GM19328 (cell line): ENCODE data around the gene PAPPA2.
"Not testable (repeated sequence)": the region's sequence is repeated elsewhere in the genome, so short reads cannot be mapped to it uniquely, and the experiment has no call there.

Experiments used
- ATAC-seq: cut with Tn5 transposase; IDR thresholded peaks from one replicate; pipeline ENCODE4 v1.9.1; 2021; ENCODE audit warnings: mild to moderate bottlenecking, moderate library complexity; ENCODE audit not compliant: unreplicated experiment

Gene PAPPA2

GRCh38 chr1:176545034-176545639 is 82.2 kb downstream of the PAPPA2 start:
- no peak for ATAC-seq

- no peak for ATAC-seq
Observed at GRCh38 chr1:176546825-176547224, 83.8 kb downstream of the PAPPA2 start.

GRCh38 chr1:176551146-176551545 is 88.2 kb downstream of the PAPPA2 start:
- ATAC-seq = no peak

GRCh38 chr1:176552217-176552991 is 89.4 kb downstream of the PAPPA2 start:
- no peak for ATAC-seq

- no peak for ATAC-seq
Observed at GRCh38 chr1:176552999-176553398, 90.0 kb downstream of the PAPPA2 start.

GRCh38 chr1:176556288-176556687 is 93.3 kb downstream of the PAPPA2 start:
- ATAC-seq = no peak

- ATAC-seq = no peak
Observed at GRCh38 chr1:176557543-176558258, 94.7 kb downstream of the PAPPA2 start.

GRCh38 chr1:176558561-176558960 is 95.6 kb downstream of the PAPPA2 start:
- ATAC-seq = no peak

GRCh38 chr1:176559474-176559873 is 96.5 kb downstream of the PAPPA2 start:
- no peak for ATAC-seq

- no peak for ATAC-seq
Observed at GRCh38 chr1:176559878-176560277, 96.9 kb downstream of the PAPPA2 start.

GRCh38 chr1:176560681-176561080 is 97.7 kb downstream of the PAPPA2 start:
- no peak for ATAC-seq

GRCh38 chr1:176561761-176562160 is 98.8 kb downstream of the PAPPA2 start:
- not testable (repeated sequence) for ATAC-seq

GRCh38 chr1:176566004-176566975 is 103.3 kb downstream of the PAPPA2 start:
- no peak for ATAC-seq

GRCh38 chr1:176567190-176567794 is 104.3 kb downstream of the PAPPA2 start:
- no peak for ATAC-seq

GRCh38 chr1:176568185-176568584 is 105.2 kb downstream of the PAPPA2 start:
- ATAC-seq = no peak

GRCh38 chr1:176574756-176575155 is 111.8 kb downstream of the PAPPA2 start:
- no peak for ATAC-seq

- no peak for ATAC-seq
Observed at GRCh38 chr1:176575991-176576390, 113.0 kb downstream of the PAPPA2 start.

GRCh38 chr1:176576670-176577069 is 113.7 kb downstream of the PAPPA2 start:
- ATAC-seq = no peak

- no peak for ATAC-seq
Observed at GRCh38 chr1:176577646-176578197, 114.7 kb downstream of the PAPPA2 start.

GRCh38 chr1:176579087-176579486 is 116.1 kb downstream of the PAPPA2 start:
- ATAC-seq = no peak
